VCaP (cell line): ENCODE data around the gene RAB27A.
A peak's percentile ranks its signal among the peaks of the same experiment; 100 is the strongest.

Source experiments
- H3K27ac ChIP-seq: fragments of 450-650 bp; 2 replicates; pipeline ENCODE4 v1.5.1; 2017
- TF ChIP-seq, protein P1 (sequence below): fragments of 450-650 bp; conservative IDR thresholded peaks from 2 replicates; pipeline ENCODE4 v1.5.1; 2017; ENCODE audit warnings: mild to moderate bottlenecking, moderate library complexity

Gene RAB27A

DNA sequence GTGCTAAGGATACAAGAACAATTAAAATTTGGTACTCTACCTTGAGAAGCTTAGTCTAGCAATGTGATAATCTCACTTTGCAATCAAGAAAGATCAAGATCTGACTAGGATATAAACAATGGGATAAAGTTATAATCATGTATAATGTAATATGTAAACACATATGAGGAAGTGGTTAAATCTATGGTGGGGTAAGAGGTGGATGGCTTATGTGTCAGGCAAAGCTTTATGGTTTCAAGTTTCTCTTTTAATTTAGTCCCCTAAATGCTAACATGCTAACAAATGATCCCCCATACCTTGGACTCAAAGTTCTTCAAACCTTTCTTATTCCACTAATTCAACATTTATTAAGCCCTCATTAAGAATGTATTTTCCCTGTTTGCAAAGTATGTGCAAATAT lies 95.4 kb downstream of the RAB27A start:
- H3K27ac ChIP-seq = no peak overlapping the region
- TF ChIP-seq, protein P1, sequence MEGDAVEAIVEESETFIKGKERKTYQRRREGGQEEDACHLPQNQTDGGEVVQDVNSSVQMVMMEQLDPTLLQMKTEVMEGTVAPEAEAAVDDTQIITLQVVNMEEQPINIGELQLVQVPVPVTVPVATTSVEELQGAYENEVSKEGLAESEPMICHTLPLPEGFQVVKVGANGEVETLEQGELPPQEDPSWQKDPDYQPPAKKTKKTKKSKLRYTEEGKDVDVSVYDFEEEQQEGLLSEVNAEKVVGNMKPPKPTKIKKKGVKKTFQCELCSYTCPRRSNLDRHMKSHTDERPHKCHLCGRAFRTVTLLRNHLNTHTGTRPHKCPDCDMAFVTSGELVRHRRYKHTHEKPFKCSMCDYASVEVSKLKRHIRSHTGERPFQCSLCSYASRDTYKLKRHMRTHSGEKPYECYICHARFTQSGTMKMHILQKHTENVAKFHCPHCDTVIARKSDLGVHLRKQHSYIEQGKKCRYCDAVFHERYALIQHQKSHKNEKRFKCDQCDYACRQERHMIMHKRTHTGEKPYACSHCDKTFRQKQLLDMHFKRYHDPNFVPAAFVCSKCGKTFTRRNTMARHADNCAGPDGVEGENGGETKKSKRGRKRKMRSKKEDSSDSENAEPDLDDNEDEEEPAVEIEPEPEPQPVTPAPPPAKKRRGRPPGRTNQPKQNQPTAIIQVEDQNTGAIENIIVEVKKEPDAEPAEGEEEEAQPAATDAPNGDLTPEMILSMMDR = no peak

- TF ChIP-seq, protein P1 = no peak
- no peak overlapping the region for H3K27ac ChIP-seq
Observed at GRCh38 chr15:55186331-55186730, 103.3 kb downstream of the RAB27A start.

DNA sequence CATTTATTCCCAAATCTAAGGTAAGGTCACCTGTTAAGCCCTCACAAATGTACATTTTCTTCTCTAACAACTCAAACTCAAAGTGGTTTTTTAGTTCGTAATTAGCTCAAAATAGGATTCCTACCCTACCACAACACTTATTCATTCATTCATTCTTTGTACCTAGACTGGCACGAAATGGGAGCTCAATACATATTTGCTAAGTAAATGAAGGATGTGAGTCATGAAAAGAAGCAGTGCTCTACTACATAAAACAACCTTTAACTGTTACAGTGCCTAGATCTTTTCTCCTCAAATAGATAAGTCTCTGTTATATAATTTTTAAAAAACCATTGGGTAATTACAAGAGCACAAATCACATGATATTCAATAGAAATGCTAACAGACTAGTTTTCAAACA lies 105.9 kb downstream of the RAB27A start:
- no peak overlapping the region for H3K27ac ChIP-seq
- TF ChIP-seq, protein P1 = no peak

GRCh38 chr15:55179141-55179540 lies 110.5 kb downstream of the RAB27A start:
- TF ChIP-seq, protein P1 = no peak
- no peak overlapping the region for H3K27ac ChIP-seq

DNA sequence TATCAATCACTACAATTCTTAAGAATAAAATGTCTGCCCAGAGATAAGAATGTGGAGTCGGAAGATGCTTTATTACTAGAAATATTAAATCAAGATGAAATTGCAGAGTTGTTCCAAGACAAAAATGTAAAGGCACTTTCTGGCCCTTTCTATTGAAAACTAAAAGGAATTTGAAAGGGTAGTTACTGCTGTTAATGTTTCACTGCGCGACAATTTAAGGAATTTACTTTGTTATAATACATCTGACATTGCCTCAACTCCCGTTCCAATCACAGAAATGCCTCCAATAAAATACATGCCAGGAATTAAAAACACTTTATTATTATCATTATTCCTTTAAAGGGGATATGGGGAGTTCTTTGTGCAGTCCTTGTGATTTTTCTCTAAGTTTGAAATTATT lies 119.3 kb downstream of the RAB27A start:
- no peak overlapping the region for H3K27ac ChIP-seq
- TF ChIP-seq, protein P1 = no peak

DNA sequence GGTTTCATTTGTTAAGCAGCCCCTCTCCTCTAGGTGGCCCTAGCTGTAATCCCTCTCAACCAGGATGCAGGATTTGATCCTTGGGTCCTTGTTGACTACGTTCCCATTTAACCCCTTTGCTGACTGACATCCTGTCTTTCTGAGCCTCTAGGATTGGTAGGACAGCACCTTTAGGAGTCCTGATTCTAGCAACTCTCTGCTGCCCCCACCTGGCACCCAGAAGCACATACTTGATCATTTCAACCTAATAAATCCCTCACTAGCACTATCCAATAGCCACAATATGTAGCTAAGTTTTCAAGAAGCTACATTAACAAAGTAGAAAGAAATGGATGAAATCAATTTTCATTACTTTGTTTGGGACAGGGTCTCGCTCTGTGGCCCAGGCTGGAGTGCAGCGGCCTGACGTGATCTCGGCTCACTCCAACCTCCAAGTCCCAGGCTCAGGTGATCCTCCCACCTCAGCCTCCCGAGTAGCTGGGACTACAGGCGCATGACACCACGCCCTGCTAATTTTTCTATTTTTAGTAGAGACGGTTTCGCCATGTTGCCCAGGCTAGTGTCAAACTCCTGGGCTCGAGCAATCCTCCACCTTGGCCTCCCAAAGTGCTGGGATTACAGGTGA lies 121.2 kb downstream of the RAB27A start:
- no peak overlapping the region for H3K27ac ChIP-seq
- TF ChIP-seq, protein P1 = peak; percentile 90

- H3K27ac ChIP-seq = no peak overlapping the region
- TF ChIP-seq, protein P1 = no peak
Observed at GRCh38 chr15:55164284-55164683, 125.3 kb downstream of the RAB27A start.
